PC-9 (cell line): ENCODE results near the gene SLAMF8. TPM values are rescaled to one million over a fixed set of nuclear protein-coding genes. Genes with fewer than 3 reads are reported as not detected.

Experiments
- BruUV-seq: library from RNA; stranded (reverse); fragments of 400-500 nt; replicated peaks from 2 replicates; lab custom pipeline; 2021; lab: Mats Ljungman, UMichigan
- CTCF ChIA-PET: fragments of 300-600 bp; sonication (Branson Sonifier 250); formaldehyde crosslinking; loops from one replicate; lab custom pipeline; 2022; ENCODE audit warnings: antibody characterized with exemption; lab: Charles Lee
- POLR2A ChIA-PET: fragments of 300-600 bp; sonication (Branson Sonifier 250); formaldehyde crosslinking; loops from one replicate; lab custom pipeline; 2022; ENCODE audit warnings: antibody characterized with exemption; ENCODE audit not compliant: unreplicated experiment; lab: Charles Lee
- DNase-seq, 2 experiments: peaks; one replicate each; pipeline versions ENCODE4 v3.0.0 to v3.0.0-alpha.2; 2015 to 2022; ENCODE audit warnings: mixed read lengths in 1 of 2
- H2AFZ ChIP-seq: fragments of 200-600 bp; sonication (generic); 2 replicates; pipeline ENCODE4 v1.8.1; 2017; ENCODE audit warnings: antibody characterized with exemption
- H3F3A ChIP-seq: fragments of 200-600 bp; sonication (generic); 2 replicates; pipeline ENCODE4 v1.8.1; 2017; ENCODE audit warnings: antibody characterized with exemption, mild to moderate bottlenecking, low read depth; ENCODE audit not compliant: insufficient read depth
- H3K27ac ChIP-seq: fragments of 200-600 bp; sonication (generic); 2 replicates; pipeline ENCODE4 v1.6.1; 2016; ENCODE audit warnings: mixed run types
- H3K27me3 ChIP-seq: fragments of 200-600 bp; sonication (generic); 2 replicates; pipeline ENCODE4 v1.6.1; 2016; ENCODE audit warnings: low read depth, mixed run types; ENCODE audit not compliant: insufficient read depth
- H3K36me3 ChIP-seq: fragments of 200-600 bp; sonication (generic); 2 replicates; pipeline ENCODE4 v1.6.1; 2016; ENCODE audit warnings: low read depth, mixed run types
- H3K4me1 ChIP-seq: fragments of 200-600 bp; sonication (generic); replicated peaks from 2 replicates; pipeline ENCODE4 v1.6.1; 2016; ENCODE audit warnings: mixed run types; ENCODE audit not compliant: insufficient read depth
- H3K4me2 ChIP-seq: fragments of 200-600 bp; sonication (generic); 2 replicates; pipeline ENCODE4 v1.6.1; 2017; ENCODE audit warnings: mixed run types
- H3K4me3 ChIP-seq: fragments of 200-600 bp; sonication (generic); 2 replicates; pipeline ENCODE4 v1.6.1; 2016; ENCODE audit warnings: mixed run types
- H3K79me2 ChIP-seq: fragments of 200-600 bp; sonication (generic); 2 replicates; pipeline ENCODE4 v1.6.1; 2017; ENCODE audit warnings: low read depth, mixed run types
- H3K9me2 ChIP-seq: fragments of 200-600 bp; sonication (generic); 2 replicates; pipeline ENCODE4 v1.8.1; 2017; ENCODE audit warnings: mild to moderate bottlenecking; ENCODE audit not compliant: insufficient read depth
- H3K9me3 ChIP-seq: fragments of 200-600 bp; sonication (generic); 2 replicates; pipeline ENCODE4 v1.8.1; 2016; ENCODE audit warnings: low read depth; ENCODE audit not compliant: insufficient read depth
- H4K20me1 ChIP-seq: fragments of 200-600 bp; sonication (generic); 2 replicates; pipeline ENCODE4 v1.8.1; 2017; ENCODE audit not compliant: insufficient read depth
- CTCF ChIP-seq: fragments of 200-600 bp; sonication (generic); conservative IDR thresholded peaks from 2 replicates; pipeline ENCODE4 v1.6.1; 2017; ENCODE audit warnings: mixed run types, antibody characterized with exemption, mild to moderate bottlenecking, moderate library complexity
- EZH2 ChIP-seq: fragments of 200-600 bp; sonication (generic); IDR thresholded peaks from 2 replicates; pipeline ENCODE4 v1.8.0; 2017; ENCODE audit warnings: antibody characterized with exemption, low read depth
- intact Hi-C: fragments of 100-400 bp; cut with micrococcal nuclease; formaldehyde crosslinking; loops from one replicate; pipeline ENCODE4 v1.10.0; 2022; ENCODE audit not compliant: unreplicated experiment
- total RNA-seq: library from RNA; stranded (reverse); gene quantifications from 2 replicates; pipeline ENCODE4 v1.2.3, GENCODE V29; 2021

SLAMF8 gene
- total RNA-seq, 1 experiment from 2014 or later: not detected

- Histone ChIP-seq H3K4me2 (no peak overlapping the region), H3F3A (no peaks in the 10 kb centered on the region), H3K27ac (no peak overlapping the region), H3K4me1 (no peaks in the 10 kb centered on the region), H3K36me3 (no peaks in the 10 kb centered on the region), H3K27me3 (peaks cover 19% of the 10 kb centered on the region), H3K9me3 (no peaks in the 10 kb centered on the region), H2AFZ (no peak overlapping the region), H3K4me3 (no peak overlapping the region), H4K20me1 (no peaks in the 10 kb centered on the region), H3K9me2 (no peaks in the 10 kb centered on the region), H3K79me2 (no peaks in the 10 kb centered on the region)
- intact Hi-C loops: loop anchor here (1.0 to 10.0 kb wide), 6 partner anchors 19 to 638 kb away; partner anchors contain the start of gene DUSP23
- ChIA-PET CTCF (interaction anchor here (0.7 to 2.4 kb wide), 7 partner anchors 17 to 209 kb away, joined by 3 to 46 read pairs (median 4); partner anchors contain the start of gene DUSP23), POLR2A (no interaction called here)
- TF ChIP-seq CTCF (peak; percentile 74), EZH2 (no peak)
- peak; percentile 61 to 70 for DNase-seq
- no TSS peak for BruUV-seq
Observed at GRCh38 chr1:159798893-159799292, 27.8 kb upstream of the SLAMF8 start.

- ChIA-PET CTCF (interaction anchor here (0.7 to 2.4 kb wide), 7 partner anchors 18 to 208 kb away, joined by 3 to 46 read pairs (median 4); partner anchors contain the start of gene DUSP23), POLR2A (interaction anchor here (0.6 kb wide), 1 partner anchor 125 kb away, joined by 5 read pairs; no protein-coding TSS in a partner anchor)
- peaks cover 19% of the 10 kb centered on the region for H3K27me3 ChIP-seq
- H2AFZ ChIP-seq: no peak overlapping the region
- no peaks in the 10 kb centered on the region for H3K36me3 ChIP-seq
- H3K9me2 ChIP-seq: no peaks in the 10 kb centered on the region
- no peak overlapping the region for H3K4me3 ChIP-seq
- no peaks in the 10 kb centered on the region for H4K20me1 ChIP-seq
- TF ChIP-seq EZH2: no peak
- no peak for TF ChIP-seq CTCF
- H3K9me3 ChIP-seq: no peaks in the 10 kb centered on the region
- no TSS peak for BruUV-seq
- H3F3A ChIP-seq: no peaks in the 10 kb centered on the region
- no peak overlapping the region for H3K27ac ChIP-seq
- H3K4me1 ChIP-seq: no peaks in the 10 kb centered on the region
- H3K4me2 ChIP-seq: no peak overlapping the region
- no peaks in the 10 kb centered on the region for H3K79me2 ChIP-seq
- intact Hi-C loops: loop anchor here (1.0 to 10.0 kb wide), 6 partner anchors 19 to 639 kb away; partner anchors contain the start of gene DUSP23
- DNase-seq: no peak
Observed at GRCh38 chr1:159799446-159799985, 27.2 kb upstream of the SLAMF8 start.

GRCh38 chr1:159800177-159800930 is 26.3 kb upstream of the SLAMF8 start:
- no peaks in the 10 kb centered on the region for H3K79me2 ChIP-seq
- H2AFZ ChIP-seq: no peak overlapping the region
- intact Hi-C loops: no loop called here
- no peaks in the 10 kb centered on the region for H4K20me1 ChIP-seq
- no peak overlapping the region for H3K4me2 ChIP-seq
- no peaks in the 10 kb centered on the region for H3K9me2 ChIP-seq
- no peaks in the 10 kb centered on the region for H3K4me1 ChIP-seq
- ChIA-PET POLR2A (no interaction called here), CTCF (interaction anchor here (1.6 kb wide), 1 partner anchor 20 kb away, joined by 6 read pairs; the partner anchor contains the start of gene DUSP23)
- H3F3A ChIP-seq: no peaks in the 10 kb centered on the region
- TF ChIP-seq CTCF: no peak
- no peak for TF ChIP-seq EZH2
- H3K9me3 ChIP-seq: no peaks in the 10 kb centered on the region
- no TSS peak for BruUV-seq
- no peak overlapping the region for H3K27ac ChIP-seq
- no peaks in the 10 kb centered on the region for H3K36me3 ChIP-seq
- no peak overlapping the region for H3K4me3 ChIP-seq
- no peak for DNase-seq
- peaks cover 16% of the 10 kb centered on the region for H3K27me3 ChIP-seq
